Lung (tissue), 12 donors: Measurements from ENCODE around the gene PLXNA2. TPM values are rescaled to one million over a fixed set of nuclear protein-coding genes. Genes with fewer than 3 reads are reported as not detected.
A peak's percentile ranks its signal among the peaks of the same experiment; 100 is the strongest.

Experiments
- ATAC-seq: fragments of 200-7000 bp; cut with Tn5 transposase; one replicate; pipeline ENCODE4 v1.9.1; 2020; ENCODE audit warnings: moderate number of reproducible peaks; ENCODE audit not compliant: insufficient read depth, low FRiP score
- DNase-seq, 3 donors: peaks; one replicate each; pipeline ENCODE4 v3.0.0-alpha.2; 2013 to 2017
- H3K27ac ChIP-seq, 2 donors: one replicate each; pipeline ENCODE4 v1.5.1; 2013; ENCODE audit warnings: mild to moderate bottlenecking in 2 of 2, moderate library complexity in 2 of 2, control low read depth in 1 of 2, inconsistent platforms in 1 of 2, low read depth in 1 of 2, low read length in 1 of 2
- H3K27me3 ChIP-seq, 3 donors: one replicate each; pipeline ENCODE4 v1.5.1; 2013; ENCODE audit warnings: low read length in 2 of 3; ENCODE audit not compliant: control insufficient read depth in 3 of 3, insufficient read depth in 3 of 3
- H3K36me3 ChIP-seq, 4 donors: one replicate each; pipeline ENCODE4 v1.5.1; 2013; ENCODE audit warnings: low read length in 4 of 4, mild to moderate bottlenecking in 1 of 4, moderate library complexity in 1 of 4; ENCODE audit not compliant: control insufficient read depth in 4 of 4, insufficient read depth in 4 of 4
- H3K4me1 ChIP-seq, 5 donors: one replicate each; pipeline ENCODE4 v1.5.1; 2013; ENCODE audit warnings: low read length in 5 of 5, mild to moderate bottlenecking in 2 of 5, moderate library complexity in 1 of 5; ENCODE audit not compliant: control insufficient read depth in 5 of 5, insufficient read depth in 5 of 5
- H3K4me3 ChIP-seq: one replicate; pipeline ENCODE4 v1.5.1; 2013; ENCODE audit warnings: mild to moderate bottlenecking, control low read depth, moderate library complexity
- H3K9ac ChIP-seq, 2 donors: one replicate each; pipeline ENCODE4 v1.5.1; 2013; ENCODE audit warnings: low read length in 2 of 2, control low read depth in 1 of 2; ENCODE audit not compliant: insufficient read depth in 1 of 2
- H3K9me3 ChIP-seq, 4 donors: one replicate each; pipeline ENCODE4 v1.5.1; 2013; ENCODE audit warnings: low read length in 3 of 4, mild to moderate bottlenecking in 1 of 4, moderate library complexity in 1 of 4; ENCODE audit not compliant: control insufficient read depth in 4 of 4, insufficient read depth in 3 of 4
- WGBS, 2 donors: extraction: QIAGEN DNeasy Blood & Tissue Kit; methylation state at CpG; one replicate each; pipeline ENCODE4 v1.1.7; 2013; 5-methylcytosine and 5-hydroxymethylcytosine counted together
- polyA plus RNA-seq, 2 donors: library from polyadenylated mRNA; stranded (reverse); fragments of 200-250 nt; gene quantifications; one replicate each; pipeline ENCODE4 v1.2.1, GENCODE V29; 2013
- total RNA-seq, 2 donors: library from RNA; depleted of rRNA in 1 of 2; stranded (reverse); fragments of >200 nt in 1 of 2; gene quantifications; one replicate each; pipeline ENCODE4 v1.2.1, GENCODE V29; 2014 to 2021
- TF ChIP-seq, protein P1 (sequence below): IDR thresholded peaks from 2 replicates; pipeline ENCODE4 v1.5.1; 2012; ENCODE audit warnings: mild to moderate bottlenecking; ENCODE audit errors: control extremely low read depth, extremely low read depth
- donor health status: control.
- donor health status: control.
- donor health status: Bipolar disorder and iron deficiency.
- donor health status: healthy.
- donor health status: DM: yes; HTN: yes; CAD: no.

Gene PLXNA2
- total and polyA plus RNA-seq, 4 donors = 13.2 to 118 (median 32.6) TPM

DNA sequence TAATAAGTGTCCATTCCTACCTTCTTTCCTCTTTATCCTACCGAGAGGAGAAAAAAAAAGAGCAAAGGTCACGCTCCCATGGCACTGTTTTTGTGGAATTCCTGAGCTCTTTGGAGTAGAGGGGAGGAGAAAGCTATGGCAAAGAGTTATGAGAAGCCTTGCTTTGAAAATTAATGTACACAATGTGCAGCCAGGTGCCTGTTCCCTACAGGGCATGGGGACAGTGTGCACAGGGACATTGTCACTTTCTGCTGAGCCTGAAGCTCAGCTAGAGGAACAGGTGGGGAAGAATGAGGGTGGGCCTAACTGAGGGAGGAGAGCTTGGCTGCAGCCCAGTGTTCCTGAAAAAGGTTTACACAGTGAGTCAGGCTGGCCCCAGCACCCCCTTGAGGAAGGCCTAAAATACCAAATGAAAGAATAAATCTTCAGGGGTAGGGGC is 66.1 kb downstream of the PLXNA2 start:
- peak overlapping the region in 1 of 2 donors; percentile 48 for H3K27ac ChIP-seq
- peaks cover 0 to 2% (median 0%) of the 10 kb centered on the region in 4 donors for H3K36me3 ChIP-seq
- DNase-seq (peak in 1 of 3 donors; percentile 74), ATAC-seq (peak; percentile 36)
- TF ChIP-seq, protein P1, sequence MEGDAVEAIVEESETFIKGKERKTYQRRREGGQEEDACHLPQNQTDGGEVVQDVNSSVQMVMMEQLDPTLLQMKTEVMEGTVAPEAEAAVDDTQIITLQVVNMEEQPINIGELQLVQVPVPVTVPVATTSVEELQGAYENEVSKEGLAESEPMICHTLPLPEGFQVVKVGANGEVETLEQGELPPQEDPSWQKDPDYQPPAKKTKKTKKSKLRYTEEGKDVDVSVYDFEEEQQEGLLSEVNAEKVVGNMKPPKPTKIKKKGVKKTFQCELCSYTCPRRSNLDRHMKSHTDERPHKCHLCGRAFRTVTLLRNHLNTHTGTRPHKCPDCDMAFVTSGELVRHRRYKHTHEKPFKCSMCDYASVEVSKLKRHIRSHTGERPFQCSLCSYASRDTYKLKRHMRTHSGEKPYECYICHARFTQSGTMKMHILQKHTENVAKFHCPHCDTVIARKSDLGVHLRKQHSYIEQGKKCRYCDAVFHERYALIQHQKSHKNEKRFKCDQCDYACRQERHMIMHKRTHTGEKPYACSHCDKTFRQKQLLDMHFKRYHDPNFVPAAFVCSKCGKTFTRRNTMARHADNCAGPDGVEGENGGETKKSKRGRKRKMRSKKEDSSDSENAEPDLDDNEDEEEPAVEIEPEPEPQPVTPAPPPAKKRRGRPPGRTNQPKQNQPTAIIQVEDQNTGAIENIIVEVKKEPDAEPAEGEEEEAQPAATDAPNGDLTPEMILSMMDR = no peak
- H3K27me3 ChIP-seq = no peaks in the 10 kb centered on the region
- peaks cover 18 to 55% (median 38%) of the 10 kb centered on the region in 5 donors for H3K4me1 ChIP-seq
- 68 to 79% methylated on average over 2 of the region's 2 CpGs for WGBS, 2 donors
- H3K4me3 ChIP-seq = no peak overlapping the region
- H3K9me3 ChIP-seq = no peaks in the 10 kb centered on the region
- H3K9ac ChIP-seq = no peak overlapping the region

DNA sequence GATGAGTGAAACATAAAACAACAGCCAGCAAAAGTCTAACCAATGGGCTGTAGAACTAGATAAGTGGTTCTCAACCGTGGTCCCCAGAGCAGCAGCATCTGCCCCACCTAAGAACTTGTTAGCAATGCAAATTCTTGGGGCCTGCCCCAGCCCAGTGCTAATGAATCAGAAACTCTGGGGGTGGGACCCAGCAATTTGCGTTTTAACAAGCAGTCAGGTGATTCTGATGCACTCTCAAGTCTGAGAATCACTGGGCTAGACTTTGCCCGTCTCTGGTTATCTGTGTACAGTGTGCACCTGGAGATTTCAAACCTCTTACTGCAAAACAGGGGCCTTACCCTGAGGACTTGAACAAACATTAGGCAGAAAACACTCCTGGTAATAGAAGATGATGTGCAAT is 66.5 kb downstream of the PLXNA2 start:
- TF ChIP-seq, protein P1 = no peak
- ATAC-seq = peak; percentile 34
- no peaks in the 10 kb centered on the region for H3K9me3 ChIP-seq
- 42 to 56% methylated on average over 3 of the region's 3 CpGs for WGBS, 2 donors
- H3K36me3 ChIP-seq = peaks cover 0 to 2% (median 0%) of the 10 kb centered on the region in 4 donors
- H3K27me3 ChIP-seq = no peaks in the 10 kb centered on the region
- H3K4me3 ChIP-seq = no peak overlapping the region
- H3K27ac ChIP-seq = peak overlapping the region in 1 of 2 donors; percentile 48
- no peak overlapping the region for H3K9ac ChIP-seq
- H3K4me1 ChIP-seq = peaks cover 18 to 51% (median 36%) of the 10 kb centered on the region in 5 donors
- no peak for DNase-seq

DNA sequence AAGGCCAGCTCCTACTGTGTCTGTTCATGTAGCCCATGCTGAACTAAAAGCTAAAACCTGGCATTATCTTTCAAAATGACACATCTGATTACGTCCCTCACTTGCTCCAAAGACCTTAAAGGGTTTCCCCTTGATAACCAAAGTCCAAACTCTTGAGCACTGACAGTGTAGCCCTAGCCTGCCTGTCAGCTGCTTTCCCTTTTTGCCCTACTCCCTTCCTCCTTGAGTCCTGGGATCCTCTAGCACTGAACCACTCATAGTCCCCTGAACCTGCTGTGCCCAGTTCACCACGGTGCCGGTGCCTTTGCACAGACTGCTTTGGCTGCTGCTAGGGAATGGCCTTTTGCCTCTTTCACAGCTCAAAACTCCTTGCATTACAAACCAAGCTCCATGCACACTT is 67.5 kb downstream of the PLXNA2 start:
- TF ChIP-seq, protein P1 = no peak
- H3K27ac ChIP-seq = no peak overlapping the region
- no peak for ATAC-seq
- no peak overlapping the region for H3K9ac ChIP-seq
- H3K4me3 ChIP-seq = no peak overlapping the region
- no peaks in the 10 kb centered on the region for H3K27me3 ChIP-seq
- WGBS, 2 donors = 83 to 84% methylated on average over 3 of the region's 3 CpGs
- H3K9me3 ChIP-seq = no peaks in the 10 kb centered on the region
- H3K36me3 ChIP-seq = peaks cover 0 to 2% (median 0%) of the 10 kb centered on the region in 4 donors
- peaks cover 18 to 50% (median 40%) of the 10 kb centered on the region in 5 donors for H3K4me1 ChIP-seq
- no peak for DNase-seq

DNA sequence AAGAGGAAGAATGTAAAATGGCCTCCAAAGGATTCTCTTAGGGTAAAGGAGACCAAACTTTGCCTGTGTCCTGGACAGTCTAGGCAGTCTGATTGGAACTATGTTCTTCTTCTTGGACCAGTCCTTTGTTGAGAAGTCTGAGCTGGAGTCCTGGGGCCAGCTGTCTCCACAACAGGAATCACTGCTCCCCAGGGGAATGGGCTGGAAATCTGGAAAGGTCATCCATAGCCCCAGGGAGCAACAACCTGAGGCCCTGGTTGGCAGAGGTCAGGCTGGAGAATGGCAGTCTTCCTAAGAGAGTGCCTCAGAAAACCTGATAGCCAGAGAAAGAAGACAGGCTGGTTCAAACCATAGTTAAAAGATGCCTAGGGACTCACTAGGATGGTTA is 68.7 kb downstream of the PLXNA2 start:
- peaks cover 0 to 2% (median 0%) of the 10 kb centered on the region in 4 donors for H3K36me3 ChIP-seq
- peaks cover 9 to 39% (median 30%) of the 10 kb centered on the region in 5 donors for H3K4me1 ChIP-seq
- no peaks in the 10 kb centered on the region for H3K9me3 ChIP-seq
- no peak overlapping the region for H3K4me3 ChIP-seq
- TF ChIP-seq, protein P1 = no peak
- no peak overlapping the region for H3K9ac ChIP-seq
- H3K27me3 ChIP-seq = no peaks in the 10 kb centered on the region
- no peak overlapping the region for H3K27ac ChIP-seq
- DNase-seq (no peak), ATAC-seq (no peak)
